NOMO-1 treated with dmso at 0.1 percent for 144 hours (cell line): ENCODE results near the gene DBNDD1.
A peak's percentile ranks its signal among the peaks of the same experiment; 100 is the strongest.
"Not testable (repeated sequence)": the region's sequence is repeated elsewhere in the genome, so short reads cannot be mapped to it uniquely, and the experiment has no call there.

Experiments used
- DNase-seq: peaks from one replicate; lab custom pipeline; 2025; ENCODE audit not compliant: unreplicated experiment; lab: John Stamatoyannopoulos, UW

Gene DBNDD1

GRCh38 chr16:90012991-90013745, 6.1 kb downstream of the DBNDD1 start:
- no peak for DNase-seq

GRCh38 chr16:90011908-90012501, 7.3 kb downstream of the DBNDD1 start:
- DNase-seq = no peak

- no peak for DNase-seq
These were observed 7.8 kb downstream of the DBNDD1 start for GRCh38 chr16:90011508-90011819.

GRCh38 chr16:90010676-90011507, 8.4 kb downstream of the DBNDD1 start:
- no peak for DNase-seq

GRCh38 chr16:90009172-90009899, 9.9 kb downstream of the DBNDD1 start:
- no peak for DNase-seq

GRCh38 chr16:90008708-90009145, 10.5 kb downstream of the DBNDD1 start:
- no peak for DNase-seq

- DNase-seq = not testable (repeated sequence)
These were observed 11.5 kb downstream of the DBNDD1 start for GRCh38 chr16:90007635-90008234.

GRCh38 chr16:90007015-90007414, 12.2 kb downstream of the DBNDD1 start:
- no peak for DNase-seq

- DNase-seq = no peak
These were observed 13.1 kb downstream of the DBNDD1 start for GRCh38 chr16:90005956-90006663.

- DNase-seq = no peak
These were observed 14.7 kb downstream of the DBNDD1 start for GRCh38 chr16:90004577-90004976.

- DNase-seq = no peak
These were observed 16.5 kb downstream of the DBNDD1 start for GRCh38 chr16:90002759-90003158.

- no peak for DNase-seq
These were observed 17.3 kb downstream of the DBNDD1 start for GRCh38 chr16:90001761-90002503.

- DNase-seq = no peak
These were observed 18.4 kb downstream of the DBNDD1 start for GRCh38 chr16:90000733-90001427.

GRCh38 chr16:89999831-90000574, 19.3 kb downstream of the DBNDD1 start:
- no peak for DNase-seq

GRCh38 chr16:89996178-89996489, 23.1 kb downstream of the DBNDD1 start:
- DNase-seq = no peak

- not testable (repeated sequence) for DNase-seq
These were observed 23.6 kb downstream of the DBNDD1 start for GRCh38 chr16:89995475-89996177.

- DNase-seq = peak; percentile 11
These were observed 24.4 kb downstream of the DBNDD1 start for GRCh38 chr16:89994721-89995474.
